GM12878 (cell line): ENCODE data around the gene BMAL2. TPM values are rescaled to one million over a fixed set of nuclear protein-coding genes. Genes with fewer than 3 reads are reported as not detected.

Experiments used
- ATAC-seq: fragments of 200-7000 bp; cut with Tn5 transposase; 3 replicates; pipeline ENCODE4 v1.9.1; 2020; ENCODE audit warnings: mild to moderate bottlenecking, moderate library complexity
- BruUV-seq: library from RNA; stranded (reverse); fragments of 400-500 nt; replicated peaks from 2 replicates; lab custom pipeline; 2021; lab: Mats Ljungman, UMichigan
- CTCF ChIA-PET: fragments of 300-600 bp; sonication (Branson Sonifier 250); formaldehyde crosslinking; extraction: SDS; loops from one replicate; lab custom pipeline; 2021; ENCODE audit warnings: inconsistent platforms; lab: Yijun Ruan, JAX
- POLR2A ChIA-PET: fragments of 350-600 bp; formaldehyde crosslinking; extraction: SDS; loops from one replicate; lab custom pipeline; 2021; ENCODE audit warnings: inconsistent platforms; lab: Charles Lee
- RAD21 ChIA-PET: fragments of 300-600 bp; sonication (Branson Sonifier 250); formaldehyde crosslinking; loops from one replicate; lab custom pipeline; 2023; ENCODE audit warnings: antibody characterized with exemption; ENCODE audit not compliant: unreplicated experiment; lab: Charles Lee
- SMC1A ChIA-PET: fragments of 300-600 bp; sonication (Branson Sonifier 250); formaldehyde crosslinking; loops from one replicate; lab custom pipeline; 2023; ENCODE audit not compliant: unreplicated experiment, uncharacterized antibody; lab: Charles Lee
- DNase-seq: peaks from one replicate; pipeline ENCODE4 v3.0.0-alpha.2; 2011; ENCODE audit warnings: low read depth, low spot score
- FAIRE-seq: peaks from 3 replicates; lab custom pipeline; 2011; peaks lifted over from hg19 to GRCh38; lab: Jason Lieb, UNC
- H2AFZ ChIP-seq: 2 replicates; pipeline ENCODE4 v1.6.0; 2011; ENCODE audit warnings: low read depth, low read length, control low read depth; ENCODE audit not compliant: control insufficient read depth
- H3K27ac ChIP-seq: 2 replicates; pipeline ENCODE4 v1.5.1; 2011; ENCODE audit warnings: control low read depth; ENCODE audit not compliant: control insufficient read depth, insufficient read depth
- H3K27me3 ChIP-seq, 2 experiments: replicated peaks in 1 of 2; 2 replicates each; pipeline versions ENCODE4 v1.6.0 to v1.6.1; 2011; ENCODE audit warnings: low read length in 1 of 2; ENCODE audit not compliant: control insufficient read depth in 2 of 2, insufficient read depth in 2 of 2
- H3K36me3 ChIP-seq, 2 experiments: 2 replicates each; pipeline ENCODE4 v1.5.1; 2011; ENCODE audit warnings: low read length in 1 of 2; ENCODE audit not compliant: control insufficient read depth in 2 of 2, insufficient read depth in 2 of 2
- H3K4me1 ChIP-seq: 2 replicates; pipeline ENCODE4 v1.6.1; 2011; ENCODE audit warnings: mild to moderate bottlenecking, low read length, moderate library complexity, mixed read lengths; ENCODE audit not compliant: control insufficient read depth, insufficient read depth
- H3K4me2 ChIP-seq: 2 replicates; pipeline ENCODE4 v1.6.0; 2011; ENCODE audit warnings: control low read depth; ENCODE audit not compliant: control insufficient read depth, insufficient read depth
- H3K4me3 ChIP-seq: fragments of 200-600 bp; sonication (generic); 2 replicates; pipeline ENCODE4 v1.5.1; 2016
- H3K79me2 ChIP-seq: 2 replicates; pipeline ENCODE4 v1.6.0; 2011; ENCODE audit warnings: low read length; ENCODE audit not compliant: control insufficient read depth, insufficient read depth
- H3K9ac ChIP-seq: 2 replicates; pipeline ENCODE4 v1.8.0; 2011; ENCODE audit warnings: low read length, control low read depth, mixed read lengths; ENCODE audit not compliant: control insufficient read depth, insufficient read depth
- H3K9me3 ChIP-seq: replicated peaks from 3 replicates; pipeline ENCODE4 v1.5.1; 2011; ENCODE audit warnings: mild to moderate bottlenecking, low read length; ENCODE audit not compliant: control insufficient read depth, insufficient read depth
- H4K20me1 ChIP-seq: 2 replicates; pipeline ENCODE4 v1.6.0; 2011; ENCODE audit not compliant: control insufficient read depth, insufficient read depth
- BCLAF1 ChIP-seq: fragments of 450-650 bp; IDR thresholded peaks from 2 replicates; pipeline ENCODE4 v1.6.1; 2017; ENCODE audit warnings: antibody characterized with exemption, mild to moderate bottlenecking, moderate library complexity
- EZH2 ChIP-seq: IDR thresholded peaks from 2 replicates; pipeline ENCODE4 v1.6.1; 2012; ENCODE audit warnings: low read depth, mild to moderate bottlenecking, control low read depth, inconsistent platforms, low read length, borderline replicate concordance; ENCODE audit not compliant: control insufficient read depth
- FOS ChIP-seq: IDR thresholded peaks from 3 replicates; pipeline ENCODE4 v1.6.1; 2011; ENCODE audit warnings: borderline replicate concordance; ENCODE audit not compliant: insufficient read length; ENCODE audit errors: extremely low read depth
- GATAD2B ChIP-seq: fragments of 450-650 bp; conservative IDR thresholded peaks from 2 replicates; pipeline ENCODE4 v1.6.1; 2017; ENCODE audit warnings: low read depth, mild to moderate bottlenecking, moderate library complexity
- KLF5 ChIP-seq: fragments of 450-650 bp; IDR thresholded peaks from 2 replicates; pipeline ENCODE4 v1.6.1; 2014; ENCODE audit warnings: mild to moderate bottlenecking; ENCODE audit not compliant: partially characterized antibody
- NR2C2 ChIP-seq: IDR thresholded peaks from 2 replicates; pipeline ENCODE4 v1.6.1; 2011; ENCODE audit warnings: borderline replicate concordance, low read depth; ENCODE audit not compliant: control insufficient read depth, insufficient read length
- NR2F1 ChIP-seq: fragments of 450-650 bp; conservative IDR thresholded peaks from 2 replicates; pipeline ENCODE4 v1.6.1; 2017; ENCODE audit warnings: mild to moderate bottlenecking
- PAX8 ChIP-seq: fragments of 450-650 bp; IDR thresholded peaks from 2 replicates; pipeline ENCODE4 v1.6.1; 2017; ENCODE audit warnings: mild to moderate bottlenecking, moderate library complexity
- SKIL ChIP-seq: fragments of 450-650 bp; IDR thresholded peaks from 2 replicates; pipeline ENCODE4 v1.6.1; 2017; ENCODE audit warnings: mild to moderate bottlenecking, low read depth, inconsistent platforms; ENCODE audit not compliant: poor library complexity, severe bottlenecking
- SMARCA5 ChIP-seq: fragments of 450-650 bp; IDR thresholded peaks from 2 replicates; pipeline ENCODE4 v1.6.1; 2017; ENCODE audit warnings: mild to moderate bottlenecking
- WGBS: methylation state at CpG from one replicate; pipeline ENCODE4 v1.1.6; 2016; ENCODE audit warnings: low lambda C conversion rate; ENCODE audit not compliant: insufficient replicate concordance, insufficient coverage; ENCODE audit errors: missing lambda C conversion rate; 5-methylcytosine and 5-hydroxymethylcytosine counted together
- in situ Hi-C: fragments of 300-500 bp; cut with MboI; formaldehyde crosslinking; loops from 9 replicates; pipeline ENCODE4 v1.14.3; 2018; ENCODE audit warnings: mixed read lengths
- intact Hi-C: fragments of 100-400 bp; cut with micrococcal nuclease; formaldehyde crosslinking; loops from one replicate; pipeline ENCODE4 v1.14.2; 2022; ENCODE audit not compliant: unreplicated experiment
- polyA plus RNA-seq, 11 experiments: library from polyadenylated mRNA; depleted of rRNA in 4 of 11; unstranded in 6 of 11; stranded (reverse) in 5 of 11; fragments of >200 nt; fragmentation: Nextera tagmentation in 4 of 11; fragmentation: Illumina TruSeq in 1 of 11; extraction: Ambion mirVana in 4 of 11; extraction: Trizol in 1 of 11; gene quantifications; 1 replicate in 1 of 11; 2 replicates in 10 of 11; pipeline versions ENCODE4 v1.2.1 to v1.2.3, GENCODE V29; 2011 to 2016; ENCODE audit warnings: inconsistent platforms in 2 of 11, missing spikeins in 2 of 11, low read depth in 1 of 11
- total RNA-seq, 4 experiments: library from RNA; depleted of rRNA in 3 of 4; stranded (reverse); fragments of >200 nt in 3 of 4; fragmentation: Illumina TruSeq in 1 of 4; extraction: Trizol in 1 of 4; gene quantifications; 2 replicates each; pipeline versions ENCODE4 v1.2.1 to v1.2.3, GENCODE V29; 2013 to 2021
- TF ChIP-seq, protein P1 (sequence below): fragments of 450-650 bp; IDR thresholded peaks from 2 replicates; pipeline ENCODE4 v1.6.1; 2017; ENCODE audit warnings: mild to moderate bottlenecking, moderate library complexity
- TF ChIP-seq, protein P2 (sequence below): fragments of 450-650 bp; IDR thresholded peaks from 2 replicates; pipeline ENCODE4 v1.6.1; 2017; ENCODE audit warnings: mild to moderate bottlenecking

BMAL2 gene
- total and polyA plus RNA-seq, 10 of the 15 experiments (the other 5 are each of a cell fraction or from before 2014, with no cell fraction given) = 7.9 to 53.6 (median 35.5) TPM

GRCh38 chr12:27297566-27297965 is 35.1 kb upstream of the BMAL2 start:
- peaks cover 6 to 9% of the 10 kb centered on the region in 2 experiments; a peak in 3 of 4 replicates for H3K36me3 ChIP-seq
- H3K27me3 ChIP-seq = no peaks in the 10 kb centered on the region
- peaks cover 2% of the 10 kb centered on the region; the same call in 1 of the 3 replicates for H3K9me3 ChIP-seq
- intact Hi-C loops (no loop called here), in situ Hi-C loops (no loop called here)
- SMC1A ChIA-PET = interaction anchor here (0.7 to 3.5 kb wide), 13 partner anchors 10 to 275 kb away, joined by 3 to 43 read pairs (median 4); partner anchors contain the start of gene MED21
- no peak overlapping the region for H3K9ac ChIP-seq
- H3K79me2 ChIP-seq = peaks cover 32% of the 10 kb centered on the region
- ATAC-seq = no peak
- RAD21 ChIA-PET = interaction anchor here (0.9 to 4.3 kb wide), 4 partner anchors 8 to 36 kb away, joined by 3 to 32 read pairs (median 4); no protein-coding TSS in a partner anchor
- POLR2A ChIA-PET = interaction anchor here (1.0 kb wide), 3 partner anchors 8 to 84 kb away, joined by 3 to 6 read pairs (median 3); no protein-coding TSS in a partner anchor
- WGBS = 97% methylated on average over 4 of the region's 4 CpGs
- CTCF ChIA-PET = interaction anchor here (0.7 to 3.9 kb wide), 5 partner anchors 9 to 155 kb away, joined by 3 to 27 read pairs (median 4); no protein-coding TSS in a partner anchor
- H3K4me2 ChIP-seq = no peak overlapping the region
- BruUV-seq = no TSS peak
- no peak overlapping the region for H3K27ac ChIP-seq
- no peaks in the 10 kb centered on the region for H3K4me1 ChIP-seq
- no peak overlapping the region for H2AFZ ChIP-seq
- H3K4me3 ChIP-seq = no peak overlapping the region
- DNase-seq = no peak
- FAIRE-seq = no peak
- H4K20me1 ChIP-seq = no peaks in the 10 kb centered on the region
- TF ChIP-seq NR2F1 (no peak), GATAD2B (no peak), FOS (no peak), KLF5 (no peak), SMARCA5 (no peak), PAX8 (no peak), SKIL (no peak), NR2C2 (no peak), EZH2 (no peak), BCLAF1 (no peak)
- TF ChIP-seq, protein P1, sequence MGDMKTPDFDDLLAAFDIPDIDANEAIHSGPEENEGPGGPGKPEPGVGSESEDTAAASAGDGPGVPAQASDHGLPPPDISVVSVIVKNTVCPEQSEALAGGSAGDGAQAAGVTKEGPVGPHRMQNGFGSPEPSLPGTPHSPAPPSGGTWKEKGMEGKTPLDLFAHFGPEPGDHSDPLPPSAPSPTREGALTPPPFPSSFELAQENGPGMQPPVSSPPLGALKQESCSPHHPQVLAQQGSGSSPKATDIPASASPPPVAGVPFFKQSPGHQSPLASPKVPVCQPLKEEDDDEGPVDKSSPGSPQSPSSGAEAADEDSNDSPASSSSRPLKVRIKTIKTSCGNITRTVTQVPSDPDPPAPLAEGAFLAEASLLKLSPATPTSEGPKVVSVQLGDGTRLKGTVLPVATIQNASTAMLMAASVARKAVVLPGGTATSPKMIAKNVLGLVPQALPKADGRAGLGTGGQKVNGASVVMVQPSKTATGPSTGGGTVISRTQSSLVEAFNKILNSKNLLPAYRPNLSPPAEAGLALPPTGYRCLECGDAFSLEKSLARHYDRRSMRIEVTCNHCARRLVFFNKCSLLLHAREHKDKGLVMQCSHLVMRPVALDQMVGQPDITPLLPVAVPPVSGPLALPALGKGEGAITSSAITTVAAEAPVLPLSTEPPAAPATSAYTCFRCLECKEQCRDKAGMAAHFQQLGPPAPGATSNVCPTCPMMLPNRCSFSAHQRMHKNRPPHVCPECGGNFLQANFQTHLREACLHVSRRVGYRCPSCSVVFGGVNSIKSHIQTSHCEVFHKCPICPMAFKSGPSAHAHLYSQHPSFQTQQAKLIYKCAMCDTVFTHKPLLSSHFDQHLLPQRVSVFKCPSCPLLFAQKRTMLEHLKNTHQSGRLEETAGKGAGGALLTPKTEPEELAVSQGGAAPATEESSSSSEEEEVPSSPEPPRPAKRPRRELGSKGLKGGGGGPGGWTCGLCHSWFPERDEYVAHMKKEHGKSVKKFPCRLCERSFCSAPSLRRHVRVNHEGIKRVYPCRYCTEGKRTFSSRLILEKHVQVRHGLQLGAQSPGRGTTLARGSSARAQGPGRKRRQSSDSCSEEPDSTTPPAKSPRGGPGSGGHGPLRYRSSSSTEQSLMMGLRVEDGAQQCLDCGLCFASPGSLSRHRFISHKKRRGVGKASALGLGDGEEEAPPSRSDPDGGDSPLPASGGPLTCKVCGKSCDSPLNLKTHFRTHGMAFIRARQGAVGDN = no peak
- TF ChIP-seq, protein P2, sequence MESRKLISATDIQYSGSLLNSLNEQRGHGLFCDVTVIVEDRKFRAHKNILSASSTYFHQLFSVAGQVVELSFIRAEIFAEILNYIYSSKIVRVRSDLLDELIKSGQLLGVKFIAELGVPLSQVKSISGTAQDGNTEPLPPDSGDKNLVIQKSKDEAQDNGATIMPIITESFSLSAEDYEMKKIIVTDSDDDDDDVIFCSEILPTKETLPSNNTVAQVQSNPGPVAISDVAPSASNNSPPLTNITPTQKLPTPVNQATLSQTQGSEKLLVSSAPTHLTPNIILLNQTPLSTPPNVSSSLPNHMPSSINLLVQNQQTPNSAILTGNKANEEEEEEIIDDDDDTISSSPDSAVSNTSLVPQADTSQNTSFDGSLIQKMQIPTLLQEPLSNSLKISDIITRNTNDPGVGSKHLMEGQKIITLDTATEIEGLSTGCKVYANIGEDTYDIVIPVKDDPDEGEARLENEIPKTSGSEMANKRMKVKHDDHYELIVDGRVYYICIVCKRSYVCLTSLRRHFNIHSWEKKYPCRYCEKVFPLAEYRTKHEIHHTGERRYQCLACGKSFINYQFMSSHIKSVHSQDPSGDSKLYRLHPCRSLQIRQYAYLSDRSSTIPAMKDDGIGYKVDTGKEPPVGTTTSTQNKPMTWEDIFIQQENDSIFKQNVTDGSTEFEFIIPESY = no peak
